HG03060 (cell line): Measurements from ENCODE around the gene SMG5.
"Not testable (repeated sequence)": the region's sequence is repeated elsewhere in the genome, so short reads cannot be mapped to it uniquely, and the experiment has no call there.

ENCODE experiments used
- ATAC-seq: cut with Tn5 transposase; IDR thresholded peaks from one replicate; pipeline ENCODE4 v1.9.1; 2021; ENCODE audit warnings: low read depth, moderate number of reproducible peaks; ENCODE audit not compliant: unreplicated experiment

The SMG5 gene

GRCh38 chr1:156220226-156220625 is 62.4 kb downstream of the SMG5 start:
- ATAC-seq, result no peak

- ATAC-seq, result no peak
Measured at GRCh38 chr1:156217871-156218270, 64.8 kb downstream of the SMG5 start.

- ATAC-seq, result not testable (repeated sequence)
Measured at GRCh38 chr1:156216361-156217086, 66.1 kb downstream of the SMG5 start.

GRCh38 chr1:156214024-156214748 is 68.4 kb downstream of the SMG5 start:
- no peak for ATAC-seq

GRCh38 chr1:156213644-156213966 is 69.0 kb downstream of the SMG5 start:
- ATAC-seq, result no peak

- peak; percentile 70 for ATAC-seq
Measured at GRCh38 chr1:156212833-156213643, 69.6 kb downstream of the SMG5 start, which contains the start of gene PMF1. Gene PMF1 (plus strand): TSS chr1:156213007. CDS start chr1:156213016, 9 bp downstream.

- ATAC-seq, result no peak
Measured at GRCh38 chr1:156212130-156212529, 70.5 kb downstream of the SMG5 start.

- no peak for ATAC-seq
Measured at GRCh38 chr1:156211243-156211642, 71.4 kb downstream of the SMG5 start.

GRCh38 chr1:156204686-156205085 is 77.9 kb downstream of the SMG5 start:
- no peak for ATAC-seq

- ATAC-seq, result no peak
Measured at GRCh38 chr1:156203331-156203730, 79.3 kb downstream of the SMG5 start.

GRCh38 chr1:156200044-156200443 is 82.6 kb downstream of the SMG5 start:
- ATAC-seq, result no peak
